Measurements from ENCODE around the gene SERPINE1. TPM values are rescaled to one million over a fixed set of nuclear protein-coding genes. Genes with fewer than 3 reads are reported as not detected.

Gene SERPINE1
- total RNA-seq, 2 experiments from 2014 or later = 0.07 TPM; not detected in 1

DNA sequence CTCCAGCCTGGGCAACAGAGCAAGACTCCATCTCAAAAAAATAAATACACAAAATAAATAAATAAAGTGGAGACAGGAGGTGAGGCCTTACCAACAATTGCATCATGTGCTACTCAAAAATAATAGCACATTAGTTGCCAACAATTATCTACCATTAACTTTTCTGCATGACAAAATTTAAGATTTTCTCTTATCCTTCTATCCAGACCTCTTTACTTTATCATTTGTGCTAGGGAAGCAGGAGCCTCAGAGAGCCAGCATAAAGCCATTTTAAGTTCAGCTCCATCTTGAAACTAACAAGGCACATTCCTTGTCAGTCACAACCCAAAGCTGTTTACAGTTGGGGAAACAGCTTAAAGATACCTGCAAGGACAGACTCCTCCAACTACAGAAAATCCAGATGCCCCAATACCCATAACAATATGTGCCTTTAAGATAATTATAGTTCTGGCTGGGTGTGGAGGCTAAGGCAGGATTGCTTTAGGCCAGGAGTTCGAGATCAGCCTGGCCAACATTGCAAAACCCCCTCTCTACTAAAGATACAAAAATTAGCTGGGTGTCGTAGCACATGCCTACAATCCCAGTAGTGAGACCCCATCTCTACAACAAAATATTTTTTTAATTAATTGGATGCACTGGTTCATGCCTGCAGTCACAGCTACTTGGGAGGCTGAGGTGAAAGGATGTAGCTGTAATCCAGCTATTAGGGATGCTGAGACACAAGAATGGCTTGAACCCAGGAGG, 25.2 kb downstream of the SERPINE1 start:
- CTCF ChIA-PET = interaction anchor here (0.7 to 2.3 kb wide), 6 partner anchors 8 to 130 kb away, joined by 3 to 22 read pairs (median 5); no protein-coding TSS in a partner anchor
- H3K9me3 Mint-ChIP-seq = no peaks in the 10 kb centered on the region
- H3K27me3 Mint-ChIP-seq (ENCODE audit: low read depth) = peaks cover 3% of the 10 kb centered on the region
- H3K27ac Mint-ChIP-seq = no peak overlapping the region
- no peaks in the 10 kb centered on the region for H3K36me3 Mint-ChIP-seq (ENCODE audit: low read depth)
- peaks cover 10% of the 10 kb centered on the region for H3K4me1 Mint-ChIP-seq (ENCODE audit: low read depth)
- no peak for DNase-seq
- H3K4me3 Mint-ChIP-seq = no peak overlapping the region
- intact Hi-C loops (cut with micrococcal nuclease) = no loop called here

DNA sequence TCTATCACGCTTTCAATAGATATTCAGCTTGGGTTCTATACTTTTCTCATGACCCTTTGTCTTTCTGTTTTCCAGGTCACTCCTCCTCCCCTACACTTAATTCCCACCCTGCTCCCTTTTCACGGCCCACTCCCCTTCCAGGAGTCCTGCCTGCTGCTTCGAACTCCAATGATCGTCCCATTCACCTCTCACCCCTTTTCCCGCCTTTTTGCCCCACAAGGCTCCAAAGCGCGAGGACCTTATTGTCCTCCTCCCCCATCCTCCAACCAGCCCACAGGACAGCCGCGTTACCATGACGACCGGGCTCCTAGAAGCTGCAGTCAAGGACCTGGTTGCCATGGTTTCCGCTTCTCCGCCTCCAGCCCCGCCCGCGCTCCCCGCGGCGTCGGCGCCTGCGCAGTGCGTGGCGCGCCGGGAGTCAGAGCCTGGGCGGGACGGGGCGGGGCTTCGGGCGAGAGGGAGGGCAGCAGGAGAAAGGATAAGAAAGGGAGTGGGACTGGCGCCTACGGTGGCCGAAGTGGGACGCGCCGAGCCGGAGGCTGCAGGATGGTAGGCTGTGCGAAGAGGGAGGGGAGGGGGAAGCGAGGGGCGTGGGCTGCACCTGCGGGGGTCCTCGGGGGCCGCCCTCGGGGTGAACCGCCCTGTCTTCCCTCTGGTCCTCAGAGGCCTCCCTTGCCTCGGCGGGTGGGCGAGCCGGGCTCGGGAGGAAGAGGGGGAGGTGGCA, 27.2 kb downstream of the SERPINE1 start, which contains the start of gene AP1S1:
Gene AP1S1, plus strand, starts transcription at position 508 of the 724 bp plus-strand sequence. Its CDS starts 39 bp downstream, at position 547.
- no peaks in the 10 kb centered on the region for H3K9me3 Mint-ChIP-seq
- intact Hi-C loops (cut with micrococcal nuclease) = loop anchor here (1.0 kb wide), 2 partner anchors 11 to 16 kb away; partner anchors contain the start of gene VGF
- peak within 1 kb of the TSS; percentile 79 for H3K4me3 Mint-ChIP-seq
- H3K27me3 Mint-ChIP-seq (ENCODE audit: low read depth) = no peaks in the 10 kb centered on the region
- no peak within 1 kb of the TSS for H3K27ac Mint-ChIP-seq
- H3K4me1 Mint-ChIP-seq (ENCODE audit: low read depth) = peaks cover 9% of the 10 kb centered on the region
- CTCF ChIA-PET = interaction anchor here (0.8 to 2.3 kb wide), 3 partner anchors 10 to 39 kb away, joined by 3 to 22 read pairs (median 5); no protein-coding TSS in a partner anchor
- peak; percentile 96 for DNase-seq
- peaks cover 6% of the 10 kb centered on the region for H3K36me3 Mint-ChIP-seq (ENCODE audit: low read depth)

DNA sequence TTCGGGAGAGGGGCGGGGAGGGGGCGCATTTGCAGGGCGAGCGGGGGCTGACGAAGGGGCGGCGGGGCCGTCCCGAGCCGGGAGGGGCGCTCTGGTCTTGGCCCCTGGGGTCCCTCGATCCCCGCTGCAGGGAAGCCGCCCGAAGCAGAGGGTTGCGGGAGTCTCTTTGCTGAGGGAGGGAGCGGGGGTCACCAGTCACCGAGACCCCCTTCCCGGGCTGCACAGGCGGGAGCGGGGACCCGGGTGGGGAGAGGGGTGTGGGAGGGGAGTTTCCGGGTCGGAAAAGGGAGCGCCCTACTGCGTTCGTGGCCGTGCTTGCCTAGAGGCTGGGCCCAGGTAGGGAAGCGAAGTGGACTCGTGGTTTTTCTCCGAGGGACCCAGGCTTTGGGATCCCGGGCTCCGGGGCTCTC, 27.8 kb downstream of the SERPINE1 start:
- Mint-ChIP-seq H3K4me1 (ENCODE audit: low read depth) (peaks cover 9% of the 10 kb centered on the region), H3K4me3 (peak overlapping the region; percentile 79), H3K27ac (no peak overlapping the region), H3K27me3 (ENCODE audit: low read depth) (no peaks in the 10 kb centered on the region), H3K36me3 (ENCODE audit: low read depth) (peaks cover 9% of the 10 kb centered on the region), H3K9me3 (no peaks in the 10 kb centered on the region)
- CTCF ChIA-PET = interaction anchor here (4.0 kb wide), 1 partner anchor 10 kb away, joined by 37 read pairs; no protein-coding TSS in a partner anchor
- DNase-seq = peak; percentile 33
- intact Hi-C loops (cut with micrococcal nuclease) = loop anchor here (1.0 kb wide), 2 partner anchors 11 to 16 kb away; partner anchors contain the start of gene VGF

DNA sequence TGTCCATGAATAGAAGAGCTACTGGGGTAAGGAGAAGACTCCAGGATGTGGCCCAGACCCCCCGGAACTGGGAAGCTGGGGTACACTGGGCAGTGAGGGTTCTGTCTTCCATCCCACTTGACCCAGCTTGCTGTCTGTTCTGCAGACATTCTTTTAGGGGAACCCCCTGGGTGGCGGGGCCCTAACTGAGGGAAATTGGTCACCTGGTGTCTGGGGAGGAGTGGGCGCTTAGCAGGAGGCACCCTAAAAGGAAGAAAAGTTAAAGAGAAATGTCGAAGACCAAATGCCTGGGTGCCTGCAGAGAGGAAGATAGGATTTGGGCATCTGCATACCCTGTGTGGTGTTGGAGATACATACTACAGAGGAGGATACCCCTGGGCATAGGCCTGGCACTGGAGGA, 28.4 kb downstream of the SERPINE1 start:
- peak; percentile 20 for DNase-seq
- intact Hi-C loops (cut with micrococcal nuclease) = no loop called here
- CTCF ChIA-PET = interaction anchor here (0.9 to 4.0 kb wide), 3 partner anchors 11 to 72 kb away, joined by 3 to 37 read pairs (median 4); no protein-coding TSS in a partner anchor
- H3K4me1 Mint-ChIP-seq (ENCODE audit: low read depth) = peaks cover 9% of the 10 kb centered on the region
- H3K27me3 Mint-ChIP-seq (ENCODE audit: low read depth) = no peaks in the 10 kb centered on the region
- no peaks in the 10 kb centered on the region for H3K9me3 Mint-ChIP-seq
- peaks cover 12% of the 10 kb centered on the region for H3K36me3 Mint-ChIP-seq (ENCODE audit: low read depth)
- H3K27ac Mint-ChIP-seq = no peak overlapping the region
- peak overlapping the region; percentile 79 for H3K4me3 Mint-ChIP-seq

DNA sequence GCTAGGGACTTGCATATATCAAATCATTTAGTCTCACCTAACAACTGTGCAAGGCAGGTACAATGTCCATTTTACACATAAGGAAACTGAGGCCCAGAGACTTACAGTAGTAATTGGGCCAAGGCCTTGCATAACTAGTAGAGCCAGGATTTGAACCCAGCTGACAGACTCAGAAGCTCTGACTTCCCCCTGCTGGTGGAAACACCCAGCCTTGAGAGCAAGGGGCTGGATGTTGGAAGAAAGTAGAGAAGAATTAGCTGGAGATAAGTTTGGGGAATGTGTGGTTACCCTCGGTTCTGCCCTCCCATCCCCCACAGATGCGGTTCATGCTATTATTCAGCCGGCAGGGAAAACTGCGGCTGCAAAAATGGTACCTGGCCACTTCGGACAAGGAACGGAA, 29.4 kb downstream of the SERPINE1 start:
- H3K36me3 Mint-ChIP-seq (ENCODE audit: low read depth) = peaks cover 13% of the 10 kb centered on the region
- no peak overlapping the region for H3K4me3 Mint-ChIP-seq
- CTCF ChIA-PET = interaction anchor here (0.7 to 4.0 kb wide), 4 partner anchors 12 to 323 kb away, joined by 3 to 37 read pairs (median 4); no protein-coding TSS in a partner anchor
- no peak for DNase-seq
- H3K4me1 Mint-ChIP-seq (ENCODE audit: low read depth) = peaks cover 9% of the 10 kb centered on the region
- no peaks in the 10 kb centered on the region for H3K9me3 Mint-ChIP-seq
- H3K27me3 Mint-ChIP-seq (ENCODE audit: low read depth) = peaks cover 1% of the 10 kb centered on the region
- intact Hi-C loops (cut with micrococcal nuclease) = no loop called here
- H3K27ac Mint-ChIP-seq = no peak overlapping the region

DNA sequence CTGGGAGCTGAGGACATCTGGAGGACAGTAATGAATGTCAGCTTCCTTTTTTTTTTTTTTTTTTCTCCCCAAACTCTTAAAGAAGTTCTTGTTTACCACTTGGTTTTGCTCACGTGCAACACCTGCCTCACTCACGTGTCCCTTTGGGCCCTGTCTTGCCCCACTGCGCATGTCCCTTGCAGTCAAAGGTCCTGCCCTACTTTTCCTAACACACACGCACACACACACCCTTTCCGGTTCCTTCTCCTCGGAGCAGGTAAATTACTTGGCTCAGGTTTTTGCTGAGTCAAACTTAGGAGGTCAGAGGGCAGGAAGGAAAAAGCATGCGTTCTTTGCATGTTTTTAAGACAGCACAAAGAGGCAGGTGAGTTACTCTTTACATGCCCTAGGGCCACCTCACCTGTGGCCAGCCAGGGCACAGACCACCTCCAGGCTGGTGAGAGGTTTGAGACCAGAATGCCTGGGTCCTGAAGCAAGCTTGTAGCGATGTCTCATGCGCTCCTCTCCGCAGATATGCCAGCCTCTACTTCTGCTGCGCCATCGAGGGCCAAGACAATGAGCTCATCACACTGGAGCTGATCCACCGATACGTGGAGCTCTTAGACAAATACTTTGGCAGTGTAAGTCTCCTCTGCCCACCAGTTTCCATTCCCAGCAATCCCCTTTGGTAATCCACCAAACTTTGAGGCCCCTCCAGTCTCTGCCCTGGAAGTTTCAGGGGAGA, 30.1 kb downstream of the SERPINE1 start:
- peaks cover 5% of the 10 kb centered on the region for H3K27me3 Mint-ChIP-seq (ENCODE audit: low read depth)
- H3K27ac Mint-ChIP-seq = no peak overlapping the region
- peaks cover 15% of the 10 kb centered on the region for H3K36me3 Mint-ChIP-seq (ENCODE audit: low read depth)
- no peak overlapping the region for H3K4me3 Mint-ChIP-seq
- intact Hi-C loops (cut with micrococcal nuclease) = no loop called here
- H3K4me1 Mint-ChIP-seq (ENCODE audit: low read depth) = peaks cover 9% of the 10 kb centered on the region
- CTCF ChIA-PET = interaction anchor here (0.7 to 4.0 kb wide), 5 partner anchors 12 to 322 kb away, joined by 3 to 37 read pairs (median 3); no protein-coding TSS in a partner anchor
- DNase-seq = no peak
- H3K9me3 Mint-ChIP-seq = no peaks in the 10 kb centered on the region

DNA sequence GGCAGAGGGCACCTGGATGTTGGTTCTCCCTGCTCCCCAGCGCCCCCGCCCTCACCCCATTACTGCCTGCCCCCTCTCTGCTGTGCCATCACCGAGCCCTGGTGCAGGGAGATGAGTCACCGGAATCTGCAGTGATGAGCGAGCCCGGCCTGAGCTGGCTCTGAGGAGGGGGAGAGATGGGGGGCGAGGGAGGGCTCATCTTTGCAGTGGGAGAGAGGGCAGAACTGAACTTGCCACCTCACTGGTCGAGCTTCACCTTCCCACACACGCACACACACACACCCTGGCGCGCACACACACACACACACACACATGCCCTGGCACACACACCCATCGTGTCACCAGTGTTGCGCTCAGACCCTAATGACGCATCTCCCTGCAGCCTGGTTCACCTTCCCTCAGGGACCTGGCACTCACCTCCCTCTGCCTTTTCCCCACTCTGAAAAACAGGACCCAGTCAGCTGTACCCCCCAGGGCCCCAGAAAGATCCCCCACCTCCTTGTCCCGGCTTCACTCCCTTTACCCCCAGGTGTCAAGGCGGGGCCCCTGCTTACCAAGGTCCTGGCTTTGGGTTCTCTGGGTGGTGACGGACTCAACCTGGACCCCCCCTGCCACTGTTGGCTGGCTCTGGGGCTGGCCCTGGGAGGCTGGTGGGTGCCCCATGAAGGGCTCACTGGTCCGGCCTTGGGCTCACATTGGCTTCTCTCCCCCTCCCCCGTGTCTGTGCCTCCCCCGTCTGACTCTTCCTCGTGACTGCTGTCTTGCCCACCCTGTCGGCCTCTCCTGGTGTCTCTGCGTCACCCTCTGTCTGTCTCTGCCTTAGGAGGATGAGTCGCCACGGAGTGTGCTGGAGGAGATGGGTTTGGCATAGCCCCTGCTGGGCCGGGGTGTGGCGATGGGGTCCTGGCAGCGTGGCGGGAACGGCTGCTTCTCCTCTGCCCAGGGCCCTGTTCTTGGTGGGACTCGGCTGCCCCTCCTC, 33.1 kb downstream of the SERPINE1 start:
- CTCF ChIA-PET = interaction anchor here (2.0 kb wide), 1 partner anchor 16 kb away, joined by 6 read pairs; no protein-coding TSS in a partner anchor
- peaks cover 17% of the 10 kb centered on the region for H3K27me3 Mint-ChIP-seq (ENCODE audit: low read depth)
- H3K4me1 Mint-ChIP-seq (ENCODE audit: low read depth) = peaks cover 19% of the 10 kb centered on the region
- no peak for DNase-seq
- H3K9me3 Mint-ChIP-seq = no peaks in the 10 kb centered on the region
- intact Hi-C loops (cut with micrococcal nuclease) = loop anchor here (10.0 kb wide), 1 partner anchor 265 kb away; the partner anchor contains the start of gene ACHE
- H3K4me3 Mint-ChIP-seq = no peak overlapping the region
- no peak overlapping the region for H3K27ac Mint-ChIP-seq
- peaks cover 15% of the 10 kb centered on the region for H3K36me3 Mint-ChIP-seq (ENCODE audit: low read depth)

DNA sequence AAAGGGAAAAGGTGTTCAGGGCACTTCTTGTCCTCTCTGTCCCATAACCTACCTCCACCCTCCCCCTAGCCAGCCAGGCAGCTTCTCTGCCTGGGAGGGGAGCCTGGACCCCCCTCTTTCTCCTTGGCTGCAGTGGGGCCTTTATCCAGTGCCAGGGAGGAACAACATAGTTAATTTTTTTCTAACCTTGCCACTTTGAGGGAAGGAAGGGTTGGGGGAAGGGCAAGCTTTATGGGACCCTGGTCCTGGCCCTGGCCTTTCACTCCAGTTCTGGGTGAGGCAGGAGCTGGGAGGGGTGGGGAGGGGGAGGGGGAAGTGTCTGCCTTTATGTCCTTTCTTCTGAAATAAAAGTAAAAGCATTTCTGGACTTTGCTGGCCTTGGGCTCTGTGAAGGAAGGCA, 34.0 kb downstream of the SERPINE1 start:
- Mint-ChIP-seq H3K4me1 (ENCODE audit: low read depth) (peaks cover 22% of the 10 kb centered on the region), H3K27me3 (ENCODE audit: low read depth) (peaks cover 26% of the 10 kb centered on the region), H3K4me3 (no peak overlapping the region), H3K9me3 (no peaks in the 10 kb centered on the region), H3K27ac (no peak overlapping the region), H3K36me3 (ENCODE audit: low read depth) (peaks cover 15% of the 10 kb centered on the region)
- intact Hi-C loops (cut with micrococcal nuclease) = loop anchor here (10.0 kb wide), 1 partner anchor 266 kb away; the partner anchor contains the start of gene ACHE
- no peak for DNase-seq
- CTCF ChIA-PET = interaction anchor here (0.6 to 2.0 kb wide), 3 partner anchors 17 to 55 kb away, joined by 3 to 6 read pairs (median 3); no protein-coding TSS in a partner anchor

DNA sequence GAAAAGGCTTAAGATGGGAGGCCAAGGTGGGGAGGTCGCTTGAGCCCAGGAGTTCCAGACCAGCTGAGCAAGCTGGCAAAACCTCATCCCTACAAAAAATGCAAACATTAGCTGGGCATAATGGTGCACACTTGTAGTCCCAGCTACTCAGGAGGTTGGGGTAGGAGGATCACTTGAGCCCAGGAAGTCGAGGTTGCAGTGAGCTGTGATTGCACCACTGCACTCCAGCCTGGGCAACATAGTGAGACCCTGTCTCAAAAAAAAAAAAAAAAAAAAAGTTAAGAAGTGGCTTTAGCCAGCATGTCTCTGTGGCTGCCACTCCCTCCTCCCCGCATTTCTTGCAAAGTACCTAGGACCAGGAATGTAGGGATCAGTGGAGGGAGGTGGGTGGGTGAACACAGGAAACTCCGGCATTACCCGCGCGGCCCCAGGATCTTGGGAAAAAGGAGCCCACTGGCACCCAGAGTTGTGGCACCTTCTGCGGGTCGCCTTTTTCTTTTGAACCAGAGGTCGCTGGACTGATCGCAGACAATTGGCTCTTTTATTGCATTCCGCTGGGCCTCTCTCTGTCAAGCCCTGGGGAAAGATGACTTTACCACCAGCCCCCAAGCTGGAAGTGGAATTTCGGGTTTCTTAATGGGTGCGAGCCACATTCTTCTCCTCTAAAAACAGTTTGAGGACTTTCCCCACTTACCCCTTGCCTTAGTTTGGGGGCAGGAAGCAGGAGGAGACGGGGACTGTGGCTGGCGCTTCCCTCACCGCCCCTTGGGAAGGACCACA, 35.0 kb downstream of the SERPINE1 start:
- H3K27me3 Mint-ChIP-seq (ENCODE audit: low read depth) = peaks cover 33% of the 10 kb centered on the region
- CTCF ChIA-PET = interaction anchor here (1.0 to 2.0 kb wide), 2 partner anchors 18 to 31 kb away, joined by 3 to 6 read pairs; no protein-coding TSS in a partner anchor

More for the DNA sequence above, 35.0 kb downstream of the SERPINE1 start:
- DNase-seq = no peak
- H3K4me1 Mint-ChIP-seq (ENCODE audit: low read depth) = peaks cover 30% of the 10 kb centered on the region
- H3K4me3 Mint-ChIP-seq = peak overlapping the region; percentile 36
- intact Hi-C loops (cut with micrococcal nuclease) = loop anchor here (10.0 kb wide), 1 partner anchor 267 kb away; the partner anchor contains the start of gene ACHE
- H3K27ac Mint-ChIP-seq = no peak overlapping the region
- H3K36me3 Mint-ChIP-seq (ENCODE audit: low read depth) = peaks cover 15% of the 10 kb centered on the region
- no peaks in the 10 kb centered on the region for H3K9me3 Mint-ChIP-seq

Data from activated naive CD4-positive, alpha-beta T cell treated with anti-CD3 and anti-CD28 coated beads for 36 hours (primary cell).